GM12874 (cell line): ENCODE results near the gene HOXD8.

Source experiments
- TF ChIP-seq, protein P1 (sequence below): IDR thresholded peaks from 2 replicates; pipeline ENCODE4 v1.5.1; 2011; ENCODE audit warnings: low read depth, mild to moderate bottlenecking, control low read depth, low read length, moderate library complexity; ENCODE audit not compliant: insufficient read depth

HOXD8 gene

DNA sequence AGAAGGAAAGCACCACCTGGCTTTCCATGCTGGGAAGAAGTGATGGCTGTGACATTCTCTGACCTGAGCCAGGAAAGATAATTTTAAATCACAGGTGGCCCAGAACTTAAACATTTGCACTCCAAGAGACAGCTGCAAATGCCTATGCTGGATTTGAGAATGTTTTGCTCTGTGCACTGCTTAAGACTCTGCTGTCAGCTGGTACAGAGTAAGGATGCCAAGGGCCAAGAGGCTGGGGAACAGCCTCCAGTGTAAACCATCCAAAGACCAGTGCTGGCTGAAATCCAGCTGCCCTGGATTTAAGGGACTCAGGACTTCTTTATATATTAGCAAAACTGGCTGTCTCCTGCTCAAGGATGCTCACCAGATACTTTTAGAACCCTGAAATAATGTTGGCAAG is 3.9 kb downstream of the HOXD8 start:
- TF ChIP-seq, protein P1, sequence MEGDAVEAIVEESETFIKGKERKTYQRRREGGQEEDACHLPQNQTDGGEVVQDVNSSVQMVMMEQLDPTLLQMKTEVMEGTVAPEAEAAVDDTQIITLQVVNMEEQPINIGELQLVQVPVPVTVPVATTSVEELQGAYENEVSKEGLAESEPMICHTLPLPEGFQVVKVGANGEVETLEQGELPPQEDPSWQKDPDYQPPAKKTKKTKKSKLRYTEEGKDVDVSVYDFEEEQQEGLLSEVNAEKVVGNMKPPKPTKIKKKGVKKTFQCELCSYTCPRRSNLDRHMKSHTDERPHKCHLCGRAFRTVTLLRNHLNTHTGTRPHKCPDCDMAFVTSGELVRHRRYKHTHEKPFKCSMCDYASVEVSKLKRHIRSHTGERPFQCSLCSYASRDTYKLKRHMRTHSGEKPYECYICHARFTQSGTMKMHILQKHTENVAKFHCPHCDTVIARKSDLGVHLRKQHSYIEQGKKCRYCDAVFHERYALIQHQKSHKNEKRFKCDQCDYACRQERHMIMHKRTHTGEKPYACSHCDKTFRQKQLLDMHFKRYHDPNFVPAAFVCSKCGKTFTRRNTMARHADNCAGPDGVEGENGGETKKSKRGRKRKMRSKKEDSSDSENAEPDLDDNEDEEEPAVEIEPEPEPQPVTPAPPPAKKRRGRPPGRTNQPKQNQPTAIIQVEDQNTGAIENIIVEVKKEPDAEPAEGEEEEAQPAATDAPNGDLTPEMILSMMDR = no peak

GRCh38 chr2:176134035-176134434 is 4.5 kb downstream of the HOXD8 start:
- TF ChIP-seq, protein P1 = no peak

DNA sequence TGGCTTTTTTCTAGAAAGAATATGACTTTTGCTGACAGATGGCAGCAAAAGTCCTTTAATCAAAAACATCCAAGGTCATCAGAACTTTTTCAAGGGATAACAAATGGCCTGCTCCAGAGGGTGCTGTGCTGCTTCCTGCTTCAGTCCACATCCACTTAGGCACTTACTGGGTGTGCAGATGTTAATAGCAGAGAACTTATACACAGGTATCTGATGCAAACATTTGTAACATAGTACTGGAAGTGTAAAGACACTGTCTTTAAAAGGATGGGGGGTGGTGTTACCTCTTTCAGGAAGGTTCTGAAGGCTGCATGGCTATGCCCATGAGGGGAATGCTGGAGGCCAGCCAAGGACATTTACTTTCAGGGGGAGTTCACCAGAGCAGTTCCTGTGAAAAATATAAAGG is 5.5 kb downstream of the HOXD8 start:
- TF ChIP-seq, protein P1 = no peak

GRCh38 chr2:176136374-176137251 is 7.1 kb downstream of the HOXD8 start:
- TF ChIP-seq, protein P1 = no peak

DNA sequence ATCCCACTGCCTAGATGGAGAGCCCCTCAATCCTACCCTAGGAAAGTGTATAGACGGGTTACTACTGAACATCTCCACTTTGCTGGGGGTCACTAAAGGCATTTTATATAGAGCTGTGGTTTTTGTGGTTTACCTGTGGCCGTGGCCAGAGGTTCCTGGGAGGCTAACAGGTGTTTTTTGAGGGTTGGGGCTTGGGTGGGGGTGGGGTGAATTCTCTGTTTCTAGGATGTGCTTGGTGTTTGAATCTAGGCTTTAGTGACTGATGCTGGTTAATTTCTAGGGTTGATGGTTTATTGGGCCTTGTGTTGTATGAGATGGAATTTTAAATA is 7.7 kb downstream of the HOXD8 start:
- TF ChIP-seq, protein P1 = no peak

DNA sequence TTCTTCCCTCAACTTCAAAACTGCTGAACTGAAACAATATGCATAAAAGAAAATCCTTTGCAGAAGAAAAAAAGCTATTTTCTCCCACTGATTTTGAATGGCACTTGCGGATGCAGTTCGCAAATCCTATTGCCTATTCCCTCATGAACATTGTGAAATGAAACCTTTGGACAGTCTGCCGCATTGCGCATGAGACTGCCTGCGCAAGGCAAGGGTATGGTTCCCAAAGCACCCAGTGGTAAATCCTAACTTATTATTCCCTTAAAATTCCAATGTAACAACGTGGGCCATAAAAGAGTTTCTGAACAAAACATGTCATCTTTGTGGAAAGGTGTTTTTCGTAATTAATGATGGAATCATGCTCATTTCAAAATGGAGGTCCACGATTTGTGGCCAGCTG is 8.4 kb downstream of the HOXD8 start:
- TF ChIP-seq, protein P1 = no peak

GRCh38 chr2:176138526-176138922 is 9.0 kb downstream of the HOXD8 start:
- TF ChIP-seq, protein P1 = no peak
